ENCODE data around the gene RAB24. TPM values are rescaled to one million over a fixed set of nuclear protein-coding genes. Genes with fewer than 3 reads are reported as not detected.
A peak's percentile ranks its signal among the peaks of the same experiment; 100 is the strongest.

Gene RAB24
- total RNA-seq, 1 donor from 2014 or later = 28.3 TPM

- Mint-ChIP-seq H3K36me3 (peaks cover 8% of the 10 kb centered on the region), H3K4me1 (peaks cover 45% of the 10 kb centered on the region), H3K9me3 (no peaks in the 10 kb centered on the region), H3K27ac (peak overlapping the region; percentile 98), H3K4me3 (peak overlapping the region; percentile 90), H3K27me3 (ENCODE audit: low read depth) (no peaks in the 10 kb centered on the region)
- DNase-seq (ENCODE audit: low spot score in 2 of 2, unreplicated experiment in 2 of 2) = no peak
- TF ChIP-seq, protein P1, sequence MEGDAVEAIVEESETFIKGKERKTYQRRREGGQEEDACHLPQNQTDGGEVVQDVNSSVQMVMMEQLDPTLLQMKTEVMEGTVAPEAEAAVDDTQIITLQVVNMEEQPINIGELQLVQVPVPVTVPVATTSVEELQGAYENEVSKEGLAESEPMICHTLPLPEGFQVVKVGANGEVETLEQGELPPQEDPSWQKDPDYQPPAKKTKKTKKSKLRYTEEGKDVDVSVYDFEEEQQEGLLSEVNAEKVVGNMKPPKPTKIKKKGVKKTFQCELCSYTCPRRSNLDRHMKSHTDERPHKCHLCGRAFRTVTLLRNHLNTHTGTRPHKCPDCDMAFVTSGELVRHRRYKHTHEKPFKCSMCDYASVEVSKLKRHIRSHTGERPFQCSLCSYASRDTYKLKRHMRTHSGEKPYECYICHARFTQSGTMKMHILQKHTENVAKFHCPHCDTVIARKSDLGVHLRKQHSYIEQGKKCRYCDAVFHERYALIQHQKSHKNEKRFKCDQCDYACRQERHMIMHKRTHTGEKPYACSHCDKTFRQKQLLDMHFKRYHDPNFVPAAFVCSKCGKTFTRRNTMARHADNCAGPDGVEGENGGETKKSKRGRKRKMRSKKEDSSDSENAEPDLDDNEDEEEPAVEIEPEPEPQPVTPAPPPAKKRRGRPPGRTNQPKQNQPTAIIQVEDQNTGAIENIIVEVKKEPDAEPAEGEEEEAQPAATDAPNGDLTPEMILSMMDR (IDR thresholded peaks at IDR 0.05; ENCODE audit: unreplicated experiment) = no peak
Measured at GRCh38 chr5:177301503-177302165, 1.9 kb downstream of the RAB24 start.

DNA sequence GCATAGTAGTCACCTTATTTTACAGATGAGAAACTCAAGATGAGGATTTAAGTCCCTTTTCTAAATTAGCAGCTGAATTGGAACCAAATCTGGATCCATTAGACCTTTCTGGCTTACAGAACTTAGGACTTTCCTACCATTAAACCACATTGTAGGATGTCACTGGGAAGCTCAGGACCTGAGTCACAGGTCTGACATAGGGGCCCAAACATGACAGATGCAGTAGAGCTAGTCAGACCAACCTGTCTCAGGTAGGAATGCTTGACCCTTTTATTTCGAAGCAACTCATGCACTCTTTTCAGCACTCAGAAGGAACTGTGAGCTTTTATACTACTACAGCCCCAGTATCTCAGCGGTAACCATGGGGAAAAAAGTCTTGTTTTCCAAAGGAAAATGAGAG is 2.6 kb downstream of the RAB24 start:
- H3K27ac Mint-ChIP-seq = peak overlapping the region; percentile 98
- no peak for DNase-seq (ENCODE audit: low spot score in 2 of 2, unreplicated experiment in 2 of 2)

GRCh38 chr5:177300236-177300880 is 3.2 kb downstream of the RAB24 start:
- no peaks in the 10 kb centered on the region for H3K9me3 Mint-ChIP-seq
- no peak overlapping the region for H3K4me3 Mint-ChIP-seq
- TF ChIP-seq, protein P1 (IDR thresholded peaks at IDR 0.05; ENCODE audit: unreplicated experiment) = no peak
- DNase-seq (ENCODE audit: low spot score in 2 of 2, unreplicated experiment in 2 of 2) = no peak
- peak overlapping the region; percentile 98 for H3K27ac Mint-ChIP-seq
- H3K27me3 Mint-ChIP-seq (ENCODE audit: low read depth) = no peaks in the 10 kb centered on the region
- peaks cover 45% of the 10 kb centered on the region for H3K4me1 Mint-ChIP-seq
- peaks cover 8% of the 10 kb centered on the region for H3K36me3 Mint-ChIP-seq

More for the DNA sequence above, 2.6 kb downstream of the RAB24 start:
- Mint-ChIP-seq H3K36me3 (peaks cover 5% of the 10 kb centered on the region), H3K4me1 (peaks cover 45% of the 10 kb centered on the region), H3K4me3 (no peak overlapping the region), H3K27me3 (ENCODE audit: low read depth) (no peaks in the 10 kb centered on the region), H3K9me3 (no peaks in the 10 kb centered on the region)
- TF ChIP-seq, protein P1 (IDR thresholded peaks at IDR 0.05; ENCODE audit: unreplicated experiment) = no peak

- no peaks in the 10 kb centered on the region for H3K27me3 Mint-ChIP-seq (ENCODE audit: low read depth)
- H3K36me3 Mint-ChIP-seq = peaks cover 8% of the 10 kb centered on the region
- H3K9me3 Mint-ChIP-seq = no peaks in the 10 kb centered on the region
- peaks cover 42% of the 10 kb centered on the region for H3K4me1 Mint-ChIP-seq
- no peak for DNase-seq (ENCODE audit: low spot score in 2 of 2, unreplicated experiment in 2 of 2)
- H3K4me3 Mint-ChIP-seq = no peak overlapping the region
- TF ChIP-seq, protein P1 (IDR thresholded peaks at IDR 0.05; ENCODE audit: unreplicated experiment) = no peak
- peak overlapping the region; percentile 93 for H3K27ac Mint-ChIP-seq
Measured at GRCh38 chr5:177299697-177300096, 3.8 kb downstream of the RAB24 start.

- no peak overlapping the region for H3K4me3 Mint-ChIP-seq
- peak overlapping the region; percentile 21 for H3K27ac Mint-ChIP-seq
- no peaks in the 10 kb centered on the region for H3K27me3 Mint-ChIP-seq (ENCODE audit: low read depth)
- H3K36me3 Mint-ChIP-seq = peaks cover 10% of the 10 kb centered on the region
- peaks cover 31% of the 10 kb centered on the region for H3K4me1 Mint-ChIP-seq
- TF ChIP-seq, protein P1 (IDR thresholded peaks at IDR 0.05; ENCODE audit: unreplicated experiment) = no peak
- no peak for DNase-seq (ENCODE audit: low spot score in 2 of 2, unreplicated experiment in 2 of 2)
- no peaks in the 10 kb centered on the region for H3K9me3 Mint-ChIP-seq
Measured at GRCh38 chr5:177297922-177298321, 5.6 kb downstream of the RAB24 start.
